ENCODE measurements around the gene PDE4D. TPM values are rescaled to one million over a fixed set of nuclear protein-coding genes. Genes with fewer than 3 reads are reported as not detected.

Gene PDE4D
- total RNA-seq, 1 experiment from 2014 or later, result 61.2 TPM

DNA sequence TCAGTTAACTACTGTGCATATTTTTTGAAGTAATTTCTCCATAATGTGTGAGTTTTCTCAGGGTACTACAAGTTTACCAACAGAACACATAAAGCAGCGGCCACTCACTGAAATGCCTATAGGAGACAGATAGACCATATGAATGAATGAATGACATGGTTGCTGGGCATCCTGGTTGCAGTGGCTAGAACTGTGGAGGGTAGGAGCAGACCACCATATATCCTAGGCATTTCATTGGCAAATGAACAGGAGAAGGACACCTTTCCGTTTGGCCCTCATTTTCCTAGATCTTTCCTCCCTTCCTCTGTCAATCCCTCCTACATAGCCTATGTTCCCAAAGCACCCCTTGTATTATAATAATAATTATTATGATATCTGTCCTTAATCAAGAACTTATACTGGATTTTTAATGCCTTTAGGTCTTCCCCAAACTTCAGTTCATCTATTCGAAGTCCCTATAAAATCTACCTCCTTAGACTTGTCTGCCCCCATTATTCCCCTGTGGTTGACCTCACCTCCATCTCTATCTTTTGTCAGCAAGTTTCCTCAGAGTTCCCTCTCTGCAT lies 838.5 kb downstream of the PDE4D start:
- H3K4me1 ChIP-seq (ENCODE audit: low read length), result no peaks in the 10 kb centered on the region
- H3K9ac ChIP-seq (ENCODE audit: low read length), result no peak overlapping the region
- H3K9me2 ChIP-seq (replicated peaks; ENCODE audit: insufficient read depth, low read length), result no peaks in the 10 kb centered on the region
- H3K36me3 ChIP-seq (ENCODE audit: insufficient read depth, low read length), result no peaks in the 10 kb centered on the region
- H4K20me1 ChIP-seq (ENCODE audit: insufficient read depth, low read depth, low read length), result no peaks in the 10 kb centered on the region
- no peak overlapping the region for H3K4me3 ChIP-seq (ENCODE audit: low read length)
- DNase-seq, result no peak
- H3K79me2 ChIP-seq (ENCODE audit: low read length), result no peaks in the 10 kb centered on the region
- H3K4me2 ChIP-seq (ENCODE audit: low read depth, low read length, poor library complexity, severe bottlenecking), result no peak overlapping the region
- H3K27ac ChIP-seq (ENCODE audit: low read length), result no peak overlapping the region
- H3K9me3 ChIP-seq (ENCODE audit: low read length), result no peaks in the 10 kb centered on the region
- H2AFZ ChIP-seq (ENCODE audit: low read length), result no peak overlapping the region
- H3K27me3 ChIP-seq (ENCODE audit: low read length), result no peaks in the 10 kb centered on the region

DNA sequence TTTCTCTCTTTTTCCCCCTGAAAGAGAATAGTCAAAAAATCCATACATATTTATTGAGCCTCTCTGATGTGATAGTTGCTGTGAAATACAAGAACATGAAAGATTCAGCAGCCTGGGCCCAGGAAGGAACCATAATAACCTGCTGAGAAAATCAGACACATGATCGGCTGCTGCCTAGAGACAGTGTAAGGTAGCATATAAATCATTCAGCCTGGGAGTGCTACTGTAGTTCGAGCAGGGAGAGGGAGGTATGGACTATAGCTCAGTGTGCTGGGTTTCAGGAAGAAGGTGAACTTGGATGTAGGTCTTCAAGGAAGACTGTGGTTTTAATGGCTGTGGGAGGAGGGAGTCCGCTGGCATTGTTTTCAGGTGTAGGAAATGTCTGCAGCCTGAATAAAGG lies 841.6 kb downstream of the PDE4D start:
- Histone ChIP-seq H3K9me2 (replicated peaks; ENCODE audit: insufficient read depth, low read length) (no peaks in the 10 kb centered on the region), H3K9me3 (ENCODE audit: low read length) (no peaks in the 10 kb centered on the region), H4K20me1 (ENCODE audit: insufficient read depth, low read depth, low read length) (no peaks in the 10 kb centered on the region), H3K9ac (ENCODE audit: low read length) (no peak overlapping the region), H2AFZ (ENCODE audit: low read length) (no peak overlapping the region), H3K4me2 (ENCODE audit: low read depth, low read length, poor library complexity, severe bottlenecking) (no peak overlapping the region), H3K79me2 (ENCODE audit: low read length) (no peaks in the 10 kb centered on the region), H3K36me3 (ENCODE audit: insufficient read depth, low read length) (no peaks in the 10 kb centered on the region), H3K27me3 (ENCODE audit: low read length) (no peaks in the 10 kb centered on the region), H3K4me3 (ENCODE audit: low read length) (no peak overlapping the region), H3K27ac (ENCODE audit: low read length) (no peak overlapping the region), H3K4me1 (ENCODE audit: low read length) (no peaks in the 10 kb centered on the region)
- no peak for DNase-seq

DNA sequence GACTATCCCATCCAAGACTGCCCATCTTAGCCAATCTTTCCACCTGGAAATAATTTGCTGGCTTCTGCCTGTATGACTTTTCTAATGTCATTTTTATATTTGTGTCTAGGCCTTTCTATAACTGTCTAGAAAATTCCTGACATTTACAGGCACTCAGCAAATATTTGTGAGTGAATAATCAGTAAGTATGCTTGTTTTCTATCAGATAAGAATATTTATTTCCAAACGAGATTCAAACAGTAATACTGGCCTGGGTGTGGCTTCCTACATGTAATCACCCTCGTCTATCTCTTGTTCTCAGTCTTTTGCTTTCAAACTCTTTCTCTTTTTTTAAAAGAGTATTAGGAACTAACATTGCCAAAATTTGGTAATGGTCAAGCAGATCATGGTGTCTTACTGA lies 844.4 kb downstream of the PDE4D start:
- Histone ChIP-seq H3K79me2 (ENCODE audit: low read length) (no peaks in the 10 kb centered on the region), H3K9ac (ENCODE audit: low read length) (no peak overlapping the region), H3K27ac (ENCODE audit: low read length) (no peak overlapping the region), H3K9me2 (replicated peaks; ENCODE audit: insufficient read depth, low read length) (no peaks in the 10 kb centered on the region), H3K27me3 (ENCODE audit: low read length) (no peaks in the 10 kb centered on the region), H3K4me1 (ENCODE audit: low read length) (no peaks in the 10 kb centered on the region), H3K36me3 (ENCODE audit: insufficient read depth, low read length) (no peaks in the 10 kb centered on the region), H3K9me3 (ENCODE audit: low read length) (no peaks in the 10 kb centered on the region), H3K4me2 (ENCODE audit: low read depth, low read length, poor library complexity, severe bottlenecking) (no peak overlapping the region), H4K20me1 (ENCODE audit: insufficient read depth, low read depth, low read length) (no peaks in the 10 kb centered on the region), H3K4me3 (ENCODE audit: low read length) (no peak overlapping the region), H2AFZ (ENCODE audit: low read length) (no peak overlapping the region)
- DNase-seq, result no peak

DNA sequence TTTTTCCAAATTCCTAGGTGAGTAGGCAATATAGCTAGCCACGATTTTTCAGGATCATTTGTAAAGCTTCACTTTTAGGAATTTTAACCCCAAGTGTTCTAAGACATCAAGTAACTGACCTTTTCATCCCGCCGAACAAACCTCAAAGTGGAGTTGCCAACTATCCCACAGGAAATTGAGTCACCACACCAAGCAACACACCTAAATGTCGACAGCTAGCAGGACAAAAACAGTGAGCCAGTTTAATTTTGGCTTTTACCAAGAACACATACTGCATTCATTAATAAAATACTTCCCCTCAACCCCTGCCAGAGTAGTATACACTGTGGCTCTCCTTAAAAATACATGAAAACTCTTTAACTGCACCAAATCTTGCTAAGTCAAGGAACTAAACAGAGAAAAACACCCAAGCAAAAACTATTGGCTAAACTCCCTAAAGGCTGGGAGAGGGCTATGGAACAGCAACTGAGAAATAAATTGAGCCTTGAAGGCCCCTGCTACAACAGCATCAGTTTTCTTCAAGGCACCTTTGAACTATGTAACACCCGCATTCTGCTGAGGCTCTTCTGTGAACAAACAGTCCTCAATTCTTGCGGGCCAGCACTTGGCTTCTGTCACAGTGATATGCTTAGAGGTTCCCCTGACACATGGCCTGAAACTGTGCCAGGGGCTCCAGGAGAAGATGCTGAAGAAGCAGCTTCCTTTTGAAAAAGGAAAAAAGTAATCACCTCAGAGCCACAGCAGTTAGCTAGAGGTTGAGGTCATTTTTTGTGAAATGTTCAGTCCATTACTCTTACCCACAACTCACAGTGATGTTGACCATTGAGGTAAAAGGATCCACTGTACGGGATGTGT lies 851.1 kb downstream of the PDE4D start:
- no peaks in the 10 kb centered on the region for H3K4me1 ChIP-seq (ENCODE audit: low read length)
- no peaks in the 10 kb centered on the region for H3K36me3 ChIP-seq (ENCODE audit: insufficient read depth, low read length)
- H3K27ac ChIP-seq (ENCODE audit: low read length), result no peak overlapping the region
- H3K27me3 ChIP-seq (ENCODE audit: low read length), result no peaks in the 10 kb centered on the region
- H3K9ac ChIP-seq (ENCODE audit: low read length), result no peak overlapping the region
- no peak overlapping the region for H2AFZ ChIP-seq (ENCODE audit: low read length)
- no peaks in the 10 kb centered on the region for H3K79me2 ChIP-seq (ENCODE audit: low read length)
- H3K4me3 ChIP-seq (ENCODE audit: low read length), result no peak overlapping the region
- H3K4me2 ChIP-seq (ENCODE audit: low read depth, low read length, poor library complexity, severe bottlenecking), result no peak overlapping the region
- no peaks in the 10 kb centered on the region for H3K9me3 ChIP-seq (ENCODE audit: low read length)
- H3K9me2 ChIP-seq (replicated peaks; ENCODE audit: insufficient read depth, low read length), result no peaks in the 10 kb centered on the region
- no peaks in the 10 kb centered on the region for H4K20me1 ChIP-seq (ENCODE audit: insufficient read depth, low read depth, low read length)
- DNase-seq, result no peak

DNA sequence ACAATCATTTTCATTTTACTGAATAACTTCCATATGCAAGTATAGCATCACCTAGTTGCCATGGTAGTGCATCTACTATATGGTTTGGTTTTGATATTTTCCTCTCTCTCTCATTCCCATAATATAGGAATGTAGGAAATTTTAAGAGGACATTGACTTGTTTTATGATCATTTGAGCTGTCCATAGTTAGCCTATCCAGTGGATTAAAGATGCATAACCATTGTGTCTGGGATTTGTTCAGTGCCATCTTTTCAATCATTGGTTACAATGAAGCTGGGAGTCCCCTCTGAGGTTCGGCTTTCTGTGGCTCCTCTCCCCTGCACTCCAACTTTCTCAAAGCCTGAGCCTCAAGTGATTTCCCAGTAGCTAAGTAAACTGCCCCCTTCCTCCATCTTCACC lies 852.2 kb downstream of the PDE4D start:
- H3K4me2 ChIP-seq (ENCODE audit: low read depth, low read length, poor library complexity, severe bottlenecking), result no peak overlapping the region
- H4K20me1 ChIP-seq (ENCODE audit: insufficient read depth, low read depth, low read length), result no peaks in the 10 kb centered on the region
- H3K4me1 ChIP-seq (ENCODE audit: low read length), result no peaks in the 10 kb centered on the region
- no peak overlapping the region for H3K4me3 ChIP-seq (ENCODE audit: low read length)
- no peaks in the 10 kb centered on the region for H3K9me3 ChIP-seq (ENCODE audit: low read length)
- no peaks in the 10 kb centered on the region for H3K79me2 ChIP-seq (ENCODE audit: low read length)
- no peaks in the 10 kb centered on the region for H3K9me2 ChIP-seq (replicated peaks; ENCODE audit: insufficient read depth, low read length)
- H3K27ac ChIP-seq (ENCODE audit: low read length), result no peak overlapping the region
- no peak overlapping the region for H3K9ac ChIP-seq (ENCODE audit: low read length)
- no peaks in the 10 kb centered on the region for H3K27me3 ChIP-seq (ENCODE audit: low read length)
- no peaks in the 10 kb centered on the region for H3K36me3 ChIP-seq (ENCODE audit: insufficient read depth, low read length)
- DNase-seq, result no peak
- H2AFZ ChIP-seq (ENCODE audit: low read length), result no peak overlapping the region

DNA sequence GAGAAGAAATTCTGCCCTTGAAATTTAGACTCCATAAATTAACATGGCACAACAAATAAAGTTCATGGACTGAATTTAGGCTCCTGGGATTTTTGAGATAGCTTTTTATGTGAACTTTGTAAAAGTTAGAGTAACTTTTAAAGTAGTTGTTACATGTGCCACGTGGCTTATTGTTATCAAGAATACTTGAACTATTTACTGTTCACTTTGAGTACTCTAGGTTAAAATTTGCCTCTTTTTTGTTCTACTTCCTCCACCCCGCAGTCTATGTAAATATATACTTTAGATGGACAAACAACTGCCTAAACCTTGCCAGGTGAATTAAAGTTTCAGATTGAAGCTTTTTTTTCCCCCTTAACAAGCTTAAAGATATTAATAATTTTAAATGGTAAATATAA lies 852.7 kb downstream of the PDE4D start:
- DNase-seq, result no peak
- no peaks in the 10 kb centered on the region for H3K36me3 ChIP-seq (ENCODE audit: insufficient read depth, low read length)
- no peaks in the 10 kb centered on the region for H3K9me3 ChIP-seq (ENCODE audit: low read length)
- H3K9me2 ChIP-seq (replicated peaks; ENCODE audit: insufficient read depth, low read length), result no peaks in the 10 kb centered on the region
- H3K4me2 ChIP-seq (ENCODE audit: low read depth, low read length, poor library complexity, severe bottlenecking), result no peak overlapping the region
- no peak overlapping the region for H2AFZ ChIP-seq (ENCODE audit: low read length)
- H3K4me1 ChIP-seq (ENCODE audit: low read length), result no peaks in the 10 kb centered on the region
- H3K9ac ChIP-seq (ENCODE audit: low read length), result no peak overlapping the region
- no peaks in the 10 kb centered on the region for H4K20me1 ChIP-seq (ENCODE audit: insufficient read depth, low read depth, low read length)
- no peaks in the 10 kb centered on the region for H3K79me2 ChIP-seq (ENCODE audit: low read length)
- H3K4me3 ChIP-seq (ENCODE audit: low read length), result no peak overlapping the region
- H3K27me3 ChIP-seq (ENCODE audit: low read length), result no peaks in the 10 kb centered on the region
- no peak overlapping the region for H3K27ac ChIP-seq (ENCODE audit: low read length)

DNA sequence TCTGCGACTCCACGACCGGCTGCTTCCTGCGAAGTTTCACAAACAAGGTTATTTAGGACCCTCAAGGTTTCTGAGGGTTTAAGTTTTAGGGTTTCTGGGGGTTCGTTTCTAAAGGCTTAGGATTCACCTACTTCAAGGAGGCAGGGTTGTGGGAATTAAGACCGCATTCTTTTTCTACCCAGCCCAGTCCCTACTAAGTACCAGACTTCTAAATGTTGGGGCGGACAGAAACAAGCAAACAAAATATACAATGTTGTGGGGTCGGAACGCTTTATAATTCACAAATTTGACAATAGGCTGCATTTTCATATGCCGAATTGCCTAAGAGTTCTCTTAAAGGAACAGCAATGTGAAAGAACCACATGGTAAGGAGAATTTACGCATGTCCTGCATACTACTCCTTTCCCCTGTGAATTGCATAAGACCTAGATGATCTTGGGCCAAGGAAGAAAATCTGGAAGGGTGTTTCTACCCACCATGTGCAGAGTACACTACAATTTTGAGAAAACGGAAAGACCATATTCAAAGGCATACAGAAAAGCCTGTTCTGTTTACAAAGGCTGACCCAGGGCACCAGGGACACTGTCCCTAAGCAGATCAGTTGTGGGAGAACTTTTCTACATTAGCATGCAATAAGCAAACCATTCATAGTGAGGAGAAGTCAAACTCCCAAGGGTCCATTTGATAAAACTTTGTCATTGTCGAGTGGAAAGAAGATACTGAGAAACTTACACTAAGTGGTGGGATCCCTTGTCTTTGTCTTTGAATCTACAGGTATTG lies 853.3 kb downstream of the PDE4D start:
- H3K9me3 ChIP-seq (ENCODE audit: low read length), result no peaks in the 10 kb centered on the region
- H2AFZ ChIP-seq (ENCODE audit: low read length), result no peak overlapping the region
- H3K27ac ChIP-seq (ENCODE audit: low read length), result no peak overlapping the region
- H3K36me3 ChIP-seq (ENCODE audit: insufficient read depth, low read length), result no peaks in the 10 kb centered on the region
- no peaks in the 10 kb centered on the region for H3K27me3 ChIP-seq (ENCODE audit: low read length)
- DNase-seq, result no peak
- no peaks in the 10 kb centered on the region for H3K4me1 ChIP-seq (ENCODE audit: low read length)
- no peaks in the 10 kb centered on the region for H3K9me2 ChIP-seq (replicated peaks; ENCODE audit: insufficient read depth, low read length)
- no peak overlapping the region for H3K9ac ChIP-seq (ENCODE audit: low read length)
- no peaks in the 10 kb centered on the region for H3K79me2 ChIP-seq (ENCODE audit: low read length)
- no peak overlapping the region for H3K4me2 ChIP-seq (ENCODE audit: low read depth, low read length, poor library complexity, severe bottlenecking)
- no peak overlapping the region for H3K4me3 ChIP-seq (ENCODE audit: low read length)
- H4K20me1 ChIP-seq (ENCODE audit: insufficient read depth, low read depth, low read length), result no peaks in the 10 kb centered on the region

DNA sequence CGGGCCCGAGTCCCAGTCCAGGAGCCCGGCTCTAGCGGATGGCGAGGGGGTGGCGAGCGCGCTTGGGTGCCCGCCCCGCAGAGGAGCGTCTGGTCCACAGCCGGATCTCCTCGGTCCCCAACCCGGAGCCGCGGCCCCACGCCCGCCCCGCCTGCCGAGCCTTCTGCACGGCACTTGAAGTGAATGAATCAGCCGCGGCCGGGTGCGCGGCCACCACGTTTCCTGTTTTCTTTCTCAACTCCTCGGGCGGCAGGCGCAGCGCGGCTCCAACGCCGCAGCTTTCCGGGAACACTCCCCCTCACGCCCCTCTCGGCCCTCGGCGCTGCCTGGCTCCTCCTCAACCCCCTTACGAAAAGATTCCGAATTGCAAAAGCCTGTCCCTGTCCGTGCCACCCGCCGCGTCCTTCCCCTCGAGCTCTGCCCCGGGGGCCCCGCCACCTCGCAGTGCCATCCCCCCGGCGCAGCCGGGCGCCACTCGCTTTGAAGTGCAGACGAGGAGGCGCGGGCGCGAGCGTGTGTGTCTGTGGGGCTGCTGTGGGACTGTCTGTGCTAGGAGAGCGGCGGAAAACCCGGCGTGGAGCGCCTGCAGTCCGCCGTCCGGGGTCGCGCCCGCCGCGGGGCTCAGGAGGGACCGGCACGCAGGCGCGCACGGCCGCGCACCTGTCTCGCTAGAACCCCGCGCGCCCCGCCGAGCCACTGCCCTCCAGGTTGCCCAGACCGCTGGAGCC lies 854.1 kb downstream of the PDE4D start:
- Histone ChIP-seq H4K20me1 (ENCODE audit: insufficient read depth, low read depth, low read length) (no peaks in the 10 kb centered on the region), H3K27me3 (ENCODE audit: low read length) (no peaks in the 10 kb centered on the region), H3K79me2 (ENCODE audit: low read length) (no peaks in the 10 kb centered on the region), H3K4me1 (ENCODE audit: low read length) (no peaks in the 10 kb centered on the region), H3K27ac (ENCODE audit: low read length) (no peak overlapping the region), H2AFZ (ENCODE audit: low read length) (no peak overlapping the region), H3K4me3 (ENCODE audit: low read length) (no peak overlapping the region), H3K36me3 (ENCODE audit: insufficient read depth, low read length) (no peaks in the 10 kb centered on the region), H3K9ac (ENCODE audit: low read length) (no peak overlapping the region), H3K9me3 (ENCODE audit: low read length) (no peaks in the 10 kb centered on the region), H3K9me2 (replicated peaks; ENCODE audit: insufficient read depth, low read length) (no peaks in the 10 kb centered on the region), H3K4me2 (ENCODE audit: low read depth, low read length, poor library complexity, severe bottlenecking) (no peak overlapping the region)
- DNase-seq, result no peak

Data from Karpas-422 (cell line).